Activated CD4-positive, CD25-positive, alpha-beta regulatory T cell treated with anti-CD3 and anti-CD28 coated beads, Interleukin-2, amount 50 U/mL, for 16 hours (primary cell): ENCODE measurements around the gene PDLIM7.
"Not testable (repeated sequence)": the region's sequence is repeated elsewhere in the genome, so short reads cannot be mapped to it uniquely, and the experiment has no call there.

Source experiments
- DNase-seq: peaks from one replicate; pipeline ENCODE4 v3.0.0-alpha.2; 2020; ENCODE audit warnings: low read depth, low spot score

PDLIM7 gene

GRCh38 chr5:177491983-177492746 lies 5.2 kb downstream of the PDLIM7 start:
- no peak for DNase-seq

DNA sequence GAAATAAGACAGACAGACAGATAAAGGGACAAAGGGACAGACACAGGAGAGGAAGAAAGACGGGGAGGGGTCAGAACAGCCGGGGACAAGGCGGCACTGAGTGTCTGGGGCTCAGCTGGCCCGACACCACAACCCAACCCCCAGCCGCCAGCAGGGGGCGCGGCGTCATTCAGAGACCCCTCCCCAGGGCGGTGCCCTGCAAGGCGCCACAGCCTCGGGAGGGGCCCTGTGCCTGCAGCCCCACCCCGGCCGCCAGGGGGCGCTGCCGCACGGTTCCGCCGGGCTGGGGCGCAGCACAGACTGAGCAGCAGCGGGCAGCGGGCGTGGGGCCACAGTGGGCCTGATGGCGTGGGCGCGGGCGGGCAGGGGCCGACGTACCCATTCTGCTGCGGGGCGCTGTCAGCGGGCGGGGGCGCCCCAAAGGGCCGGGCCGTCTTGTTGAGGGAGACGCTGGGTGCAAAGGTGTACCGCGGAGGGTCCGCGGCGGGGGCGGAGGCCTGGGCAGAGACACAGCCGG lies 5.9 kb downstream of the PDLIM7 start:
- no peak for DNase-seq

GRCh38 chr5:177490992-177491391 lies 6.4 kb downstream of the PDLIM7 start:
- DNase-seq = no peak

DNA sequence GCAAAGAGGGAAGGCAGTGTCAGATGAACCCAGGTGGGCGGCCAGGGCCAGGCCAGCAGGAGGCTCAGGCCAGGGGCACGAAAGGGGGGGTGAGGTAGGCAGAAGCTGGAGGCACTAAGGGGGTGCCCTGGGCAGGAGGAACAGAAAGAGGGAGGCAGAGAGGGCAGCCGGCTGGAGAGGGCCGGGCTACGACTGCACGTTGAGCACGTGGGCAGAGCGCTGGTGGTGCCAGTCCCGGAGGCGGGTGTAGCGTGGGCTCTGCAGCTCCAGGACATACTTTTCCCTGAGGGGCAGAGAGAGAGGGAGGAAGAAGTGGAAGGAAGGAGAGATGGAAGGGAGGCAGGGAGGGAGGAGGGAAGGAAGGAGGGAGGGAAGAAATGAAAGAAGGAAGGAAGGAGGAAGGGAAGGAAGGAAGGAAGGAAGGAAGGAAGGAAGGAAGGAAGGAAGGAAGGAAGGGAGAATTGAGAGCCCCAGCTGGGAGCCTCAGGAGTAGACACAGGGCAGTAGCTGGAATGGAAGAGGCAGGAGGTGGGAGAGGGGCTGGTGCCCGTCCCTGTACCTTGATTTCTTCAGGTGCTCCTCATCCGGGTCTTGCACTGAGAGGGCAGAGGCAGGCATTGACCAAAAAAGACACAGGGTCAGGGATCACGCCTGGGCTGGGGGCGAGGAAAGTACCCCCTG lies 7.0 kb downstream of the PDLIM7 start:
- no peak for DNase-seq

- DNase-seq = no peak
Measured at GRCh38 chr5:177489119-177489716, 8.2 kb downstream of the PDLIM7 start.

DNA sequence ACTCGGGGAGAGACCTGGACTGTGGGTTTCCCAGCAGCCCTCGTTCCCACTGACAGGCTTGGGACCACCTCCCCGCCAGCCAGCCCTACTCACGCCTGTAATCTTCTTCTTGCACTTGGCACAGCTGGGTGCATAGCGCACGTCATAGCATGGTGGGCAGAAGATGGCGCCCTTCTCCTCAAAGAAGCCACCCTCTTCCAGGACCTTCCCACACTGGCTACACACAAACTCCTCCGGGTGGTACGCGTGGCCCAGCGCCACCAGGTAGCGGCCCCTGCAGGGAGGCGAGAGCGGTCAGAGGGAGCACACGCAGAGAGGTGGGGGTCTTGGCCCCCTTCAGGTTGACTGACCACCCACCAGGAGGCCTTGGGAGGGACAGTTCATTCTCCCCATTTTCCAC lies 9.4 kb downstream of the PDLIM7 start:
- no peak for DNase-seq

GRCh38 chr5:177487144-177487543 lies 10.3 kb downstream of the PDLIM7 start:
- no peak for DNase-seq

- no peak for DNase-seq
Measured at GRCh38 chr5:177486256-177486655, 11.1 kb downstream of the PDLIM7 start.

DNA sequence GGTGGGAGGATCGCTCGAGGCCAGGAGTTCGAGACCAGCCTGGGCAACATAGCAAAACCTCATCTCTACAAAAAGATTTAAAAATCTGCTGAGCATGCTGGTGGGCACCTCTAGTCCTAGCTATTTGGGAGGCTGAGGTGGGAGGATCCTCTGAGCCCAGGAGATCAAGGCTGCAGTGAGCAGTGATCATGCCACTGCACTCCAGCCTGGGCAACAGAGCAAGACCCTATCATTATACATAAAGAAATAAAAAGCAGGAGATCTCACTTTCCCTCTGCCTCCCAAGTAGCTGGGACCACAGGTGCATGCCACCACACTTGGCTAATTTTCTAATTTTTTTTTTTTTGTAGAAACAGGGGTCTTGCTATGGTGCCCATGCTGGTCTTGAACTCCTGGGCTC lies 11.7 kb downstream of the PDLIM7 start:
- not testable (repeated sequence) for DNase-seq

DNA sequence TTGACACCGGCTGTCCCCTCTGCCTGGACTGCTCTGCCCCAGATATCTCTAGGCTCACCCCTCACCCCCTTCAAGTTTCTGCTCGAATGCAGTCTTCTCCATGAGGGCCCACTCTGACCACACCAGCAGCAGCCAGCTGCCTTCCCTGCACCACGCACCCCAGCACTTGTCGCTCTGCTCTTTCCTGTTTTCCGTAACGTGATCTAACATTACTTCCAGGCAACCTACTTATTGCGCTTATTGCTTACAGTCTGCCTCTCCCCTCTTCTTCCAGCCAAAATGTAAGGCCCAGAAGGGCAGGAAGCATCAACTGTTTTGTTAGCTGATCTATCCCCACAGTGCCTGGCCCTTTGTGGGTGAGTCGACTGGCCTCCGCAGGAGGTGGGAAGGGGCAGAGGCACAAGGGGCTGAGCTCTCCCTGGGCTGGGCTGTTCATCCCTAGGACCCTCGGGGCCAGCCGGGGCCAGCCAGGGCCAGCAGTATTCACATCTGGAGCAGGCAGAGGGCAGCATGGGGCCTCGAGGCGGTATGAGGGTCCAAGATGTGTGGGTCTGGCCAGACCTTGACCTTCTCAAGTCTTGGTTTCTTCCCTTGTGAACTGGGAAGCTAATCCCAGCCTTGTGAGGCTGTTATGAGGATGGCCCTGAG lies 12.4 kb downstream of the PDLIM7 start:
- DNase-seq = no peak

DNA sequence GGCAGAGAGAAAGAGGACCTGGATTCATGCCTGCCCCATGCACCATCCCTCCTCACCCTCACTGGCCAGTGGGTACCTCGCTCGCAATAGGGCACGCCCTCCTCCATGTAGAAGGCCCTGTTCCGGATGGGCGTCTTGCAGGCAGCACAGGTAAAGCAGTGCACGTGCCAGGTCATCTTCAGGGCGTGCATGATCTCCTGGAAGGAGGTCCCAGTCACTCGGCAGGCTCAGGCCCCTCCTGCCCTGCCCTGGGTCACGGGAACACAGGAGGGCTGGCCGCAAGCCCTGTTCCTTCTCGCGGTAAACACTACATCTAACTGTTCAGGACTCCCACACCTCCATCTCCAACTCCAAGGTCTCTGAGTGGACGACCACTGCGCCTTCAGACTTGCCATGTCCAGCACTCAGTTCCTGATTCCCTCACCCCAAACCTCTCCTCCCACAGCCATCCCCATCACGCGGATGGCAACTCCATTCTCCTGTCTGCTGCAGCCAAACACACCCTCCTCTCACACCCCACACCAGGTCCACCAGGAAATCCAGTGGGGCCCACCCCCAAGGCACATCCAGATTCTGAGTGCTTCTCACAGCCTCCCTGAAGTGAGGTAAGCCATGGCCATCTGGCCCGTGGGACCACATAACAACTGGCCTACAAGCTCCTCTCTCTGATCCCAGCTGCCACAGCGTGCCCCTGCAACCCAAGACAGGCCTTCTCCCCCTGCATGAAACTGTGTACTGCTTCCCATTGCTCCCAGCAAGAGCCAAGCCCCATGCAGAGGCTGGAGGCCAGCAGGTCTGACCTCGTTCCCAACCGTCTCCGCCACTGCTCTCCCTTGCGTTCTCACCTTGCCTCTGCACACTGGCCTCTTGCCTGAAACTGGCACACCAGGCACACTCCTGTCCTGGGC lies 13.2 kb downstream of the PDLIM7 start:
- DNase-seq = no peak

DNA sequence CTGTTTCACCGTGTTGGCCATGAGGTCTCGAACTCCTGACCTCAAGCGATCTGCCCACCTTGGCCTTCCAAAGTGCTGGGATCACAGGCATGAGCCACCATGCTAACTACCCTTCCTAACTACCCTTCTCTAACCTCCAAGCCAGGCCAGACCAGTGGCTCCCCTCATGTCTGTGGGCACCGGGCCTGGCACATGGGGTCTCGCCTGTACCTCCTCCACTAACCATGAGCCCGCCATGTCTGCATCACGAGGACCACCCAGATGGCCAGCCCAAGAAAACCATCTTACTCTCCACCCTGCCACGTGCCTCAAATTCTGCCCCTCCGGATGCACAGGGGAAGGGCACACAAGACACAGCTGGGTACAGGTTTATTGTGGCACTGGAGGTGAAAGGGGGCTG lies 14.4 kb downstream of the PDLIM7 start:
- DNase-seq = no peak

GRCh38 chr5:177482359-177482795 lies 15.0 kb downstream of the PDLIM7 start:
- DNase-seq = no peak

DNA sequence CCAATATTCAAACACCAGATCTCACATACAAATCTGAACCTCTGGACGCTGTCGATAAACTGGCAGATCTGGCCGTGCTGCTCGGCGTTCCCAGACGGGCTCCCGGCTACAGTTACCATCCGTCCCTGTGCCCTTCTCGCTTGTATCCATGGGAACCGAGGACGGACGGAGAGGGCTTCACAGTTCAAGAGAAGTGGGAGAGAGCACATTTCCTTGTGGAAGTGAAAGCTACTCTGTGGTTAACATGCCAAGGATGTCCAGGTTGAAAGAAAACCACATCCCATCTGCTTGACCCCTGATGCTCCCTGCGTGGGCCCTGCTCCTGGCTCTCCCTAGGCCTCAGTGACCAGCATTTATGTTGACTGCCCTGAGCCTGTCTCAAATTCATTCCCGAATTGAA lies 17.6 kb downstream of the PDLIM7 start:
- DNase-seq = no peak

DNA sequence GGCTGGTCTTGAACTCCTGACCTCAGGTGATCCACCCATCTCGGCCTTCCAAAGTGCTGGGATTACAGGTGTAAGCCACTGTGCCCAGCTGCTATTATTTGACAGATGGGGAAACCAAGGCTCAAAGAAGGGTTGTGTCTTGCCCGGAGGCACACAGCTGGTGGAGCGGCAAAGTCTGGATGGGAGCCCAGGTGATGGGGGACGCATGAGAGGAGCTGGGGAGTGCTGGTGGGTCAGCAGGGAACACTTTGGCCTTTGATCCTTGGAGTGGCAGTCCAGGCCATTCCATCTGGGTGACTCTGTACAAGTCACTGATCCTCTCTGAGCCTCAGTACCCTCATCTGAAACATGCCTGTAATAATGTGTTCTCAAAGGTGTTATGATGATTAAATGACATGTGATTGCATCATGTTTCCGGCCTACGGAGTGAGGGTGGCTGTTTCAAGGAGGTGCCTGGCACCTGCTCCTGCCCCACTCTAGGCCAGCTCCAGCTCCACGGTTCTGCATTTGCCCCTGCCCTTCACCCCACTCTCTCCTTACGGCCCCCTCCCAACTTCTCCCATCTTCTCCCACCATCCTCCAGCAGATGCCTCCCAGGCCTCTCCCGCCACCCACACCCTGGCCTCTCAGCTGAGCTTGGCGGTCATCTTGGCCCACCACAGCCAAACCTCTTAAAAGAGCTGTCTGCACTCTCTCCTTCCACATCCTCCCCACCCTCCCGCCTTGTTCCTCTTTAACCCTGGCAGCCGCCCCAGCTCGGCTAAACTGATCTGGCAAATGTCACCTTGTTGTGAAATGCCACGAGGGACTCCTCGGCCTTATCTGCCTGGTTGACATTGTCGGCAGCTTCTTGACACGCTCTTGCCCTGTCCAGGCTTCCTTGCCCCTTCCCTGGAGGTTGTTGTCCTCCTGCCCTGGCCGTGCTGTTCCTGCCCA lies 18.4 kb downstream of the PDLIM7 start:
- no peak for DNase-seq

- no peak for DNase-seq
Measured at GRCh38 chr5:177477701-177478477, 19.5 kb downstream of the PDLIM7 start.

- DNase-seq = no peak
Measured at GRCh38 chr5:177476531-177477233, 20.7 kb downstream of the PDLIM7 start.
